GM21381 (cell line): ENCODE results near the gene CRTC3.

Experiments
- ATAC-seq: cut with Tn5 transposase; IDR thresholded peaks from one replicate; pipeline ENCODE4 v1.9.1; 2021; ENCODE audit warnings: mild to moderate bottlenecking, moderate library complexity; ENCODE audit not compliant: unreplicated experiment

CRTC3 gene

DNA sequence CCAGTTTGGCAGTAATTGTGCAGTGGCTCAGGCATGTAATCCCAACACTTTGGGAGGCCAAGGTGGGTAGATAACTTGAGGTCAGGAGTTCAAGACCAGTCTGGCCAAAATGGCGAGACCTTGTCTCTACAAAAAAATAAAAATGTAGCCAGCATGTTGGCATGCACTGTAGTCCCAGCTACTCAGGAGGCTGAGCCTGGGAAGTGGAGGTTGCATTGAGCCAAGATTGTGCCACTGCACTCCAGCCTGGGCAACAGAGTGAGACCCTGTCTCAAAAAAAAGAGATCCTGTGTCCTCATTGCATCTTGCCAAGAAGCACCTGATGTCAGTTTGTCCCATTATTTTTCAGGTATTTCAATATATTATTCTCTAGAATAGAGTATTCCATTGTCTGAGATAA lies 61.8 kb downstream of the CRTC3 start:
- no peak for ATAC-seq

GRCh38 chr15:90592131-90592881 lies 62.6 kb downstream of the CRTC3 start:
- ATAC-seq: no peak

DNA sequence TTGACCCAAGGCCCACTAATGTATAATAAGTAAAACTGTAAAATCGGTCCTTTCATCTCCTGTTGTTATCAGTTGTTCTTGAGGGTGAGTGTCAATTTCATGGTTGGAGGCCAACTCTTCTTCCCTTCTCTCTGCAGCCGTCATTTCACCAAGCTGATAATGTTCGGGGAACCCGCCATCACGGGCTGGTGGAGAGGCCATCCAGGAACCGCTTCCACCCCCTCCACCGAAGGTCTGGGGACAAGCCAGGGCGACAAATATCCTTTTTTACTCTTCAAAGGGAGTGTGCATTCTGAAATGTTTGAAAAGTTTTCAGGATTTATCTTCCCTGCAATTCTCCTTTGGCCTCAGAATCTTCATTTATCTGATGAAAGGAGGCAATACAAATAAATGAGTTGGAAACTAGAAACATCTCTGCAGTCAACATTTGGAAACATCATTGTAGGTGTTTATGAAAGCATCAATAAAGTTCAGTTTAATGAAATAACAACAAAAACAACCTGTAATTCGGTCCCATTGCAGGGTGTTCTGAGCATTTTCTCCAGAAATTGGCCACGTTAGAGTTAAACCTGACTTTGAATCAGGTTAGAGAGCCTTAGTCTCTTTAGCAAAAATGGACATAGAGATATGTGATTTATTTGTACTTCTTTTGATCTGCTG lies 63.9 kb downstream of the CRTC3 start:
- ATAC-seq: no peak

DNA sequence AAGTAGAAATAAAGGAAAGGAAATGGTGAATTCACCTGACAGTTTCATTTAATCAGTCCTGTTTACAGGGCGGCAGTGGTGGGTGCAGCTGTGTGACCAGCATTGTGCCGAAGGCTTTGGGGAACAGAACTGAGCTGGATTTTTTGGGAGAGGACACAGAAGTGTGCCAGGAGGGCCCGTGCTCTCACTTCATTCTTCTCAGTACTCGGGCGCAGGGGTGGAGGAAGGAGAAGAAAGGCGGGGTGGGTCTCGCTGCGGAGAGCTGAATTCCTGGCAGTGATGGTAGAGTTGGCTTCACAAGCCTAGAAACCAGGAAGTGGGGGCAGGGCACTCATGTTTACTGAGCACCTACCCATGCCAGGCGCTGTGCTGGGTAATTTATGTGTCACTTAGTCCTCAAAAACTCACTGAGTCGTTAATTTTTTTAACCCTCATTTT lies 64.6 kb downstream of the CRTC3 start:
- peak; percentile 37 for ATAC-seq

DNA sequence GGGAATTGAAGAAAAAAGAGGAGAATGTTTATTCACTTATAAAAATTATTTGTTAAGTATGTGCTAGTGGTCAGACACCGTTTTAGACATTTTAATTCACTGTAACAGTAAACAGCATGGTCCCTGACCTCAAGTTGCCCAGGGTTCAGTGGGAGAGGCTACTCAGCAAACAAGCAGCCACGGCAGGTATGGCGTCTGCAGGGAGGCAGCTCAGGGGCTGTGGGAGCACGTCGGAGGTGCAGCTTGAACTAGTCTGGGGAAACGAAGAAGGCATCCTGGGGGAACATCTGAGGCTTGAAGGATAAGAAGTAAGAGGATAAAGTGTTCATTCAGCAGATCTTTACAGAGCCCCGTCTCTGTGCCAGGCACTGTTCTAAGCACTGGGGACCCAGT lies 66.0 kb downstream of the CRTC3 start:
- peak; percentile 25 for ATAC-seq

DNA sequence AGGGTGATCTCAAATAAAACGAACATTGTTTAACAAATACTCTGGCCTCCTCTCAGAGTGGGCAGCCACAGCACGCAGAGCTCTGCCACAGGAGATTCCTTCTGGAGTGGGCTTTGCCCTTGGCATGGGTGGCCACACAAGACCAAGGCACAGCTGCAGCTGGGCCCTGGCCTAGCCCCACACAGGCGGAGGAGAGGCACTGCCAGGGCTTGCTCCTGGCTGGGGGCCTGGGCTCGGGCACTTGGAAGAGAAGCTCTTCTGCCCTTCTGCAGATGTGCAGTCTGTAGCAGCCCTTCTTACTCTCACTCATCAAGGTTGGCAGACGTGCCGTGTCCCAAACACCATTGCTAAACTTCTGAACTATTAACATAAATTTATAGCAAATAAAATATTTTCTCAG lies 67.2 kb downstream of the CRTC3 start:
- ATAC-seq: no peak

DNA sequence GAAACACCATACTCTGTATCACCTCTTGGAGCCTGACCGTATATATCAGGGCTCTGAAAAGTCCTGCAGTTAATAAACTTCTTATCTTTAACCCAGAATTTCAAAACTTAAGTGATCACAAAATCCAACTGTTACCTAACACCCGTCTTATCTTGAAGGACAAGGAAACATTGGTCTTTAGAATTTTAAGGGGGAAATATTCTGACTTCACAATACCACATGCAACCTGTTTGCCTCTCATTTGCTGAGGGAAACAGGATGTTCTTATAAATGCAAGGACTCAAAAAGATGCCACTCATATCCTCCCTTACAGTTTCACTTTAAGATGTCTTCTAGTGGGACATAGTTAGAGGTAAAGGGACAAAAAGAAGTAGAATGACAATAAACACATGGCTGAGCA lies 67.9 kb downstream of the CRTC3 start:
- ATAC-seq: peak; percentile 33

DNA sequence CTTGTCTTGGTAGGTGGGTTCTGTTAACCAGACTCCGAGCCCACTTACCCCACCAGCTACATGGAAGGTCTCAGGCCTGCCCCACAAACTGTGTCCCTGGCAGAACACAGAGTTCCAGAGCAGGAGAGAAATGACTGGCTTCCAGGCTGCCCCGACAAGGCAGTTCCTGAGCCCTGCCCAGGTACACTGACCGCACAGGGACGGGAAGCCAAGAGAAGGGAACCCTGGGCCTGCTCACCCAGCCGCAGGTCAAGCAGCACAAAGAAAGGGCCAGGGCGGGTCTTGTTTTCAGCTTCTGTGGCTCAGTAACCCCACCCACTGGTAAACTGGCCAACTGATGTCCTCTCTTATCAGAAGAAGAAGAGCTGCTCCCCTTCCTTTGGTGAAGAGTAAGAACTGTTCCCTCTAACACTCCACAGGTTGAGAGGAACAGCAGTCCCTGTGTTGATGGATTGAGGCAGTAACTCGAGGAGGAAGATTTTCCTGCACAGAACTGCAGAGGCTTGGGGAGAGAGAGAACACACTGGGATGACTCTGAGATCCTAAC lies 68.4 kb downstream of the CRTC3 start:
- ATAC-seq: peak; percentile 35

GRCh38 chr15:90598679-90599078 lies 69.0 kb downstream of the CRTC3 start:
- no peak for ATAC-seq

- ATAC-seq: no peak
Observed at GRCh38 chr15:90599116-90599515, 69.4 kb downstream of the CRTC3 start.

- ATAC-seq: no peak
Observed at GRCh38 chr15:90599644-90600043, 69.9 kb downstream of the CRTC3 start.

- no peak for ATAC-seq
Observed at GRCh38 chr15:90600954-90601353, 71.2 kb downstream of the CRTC3 start.

DNA sequence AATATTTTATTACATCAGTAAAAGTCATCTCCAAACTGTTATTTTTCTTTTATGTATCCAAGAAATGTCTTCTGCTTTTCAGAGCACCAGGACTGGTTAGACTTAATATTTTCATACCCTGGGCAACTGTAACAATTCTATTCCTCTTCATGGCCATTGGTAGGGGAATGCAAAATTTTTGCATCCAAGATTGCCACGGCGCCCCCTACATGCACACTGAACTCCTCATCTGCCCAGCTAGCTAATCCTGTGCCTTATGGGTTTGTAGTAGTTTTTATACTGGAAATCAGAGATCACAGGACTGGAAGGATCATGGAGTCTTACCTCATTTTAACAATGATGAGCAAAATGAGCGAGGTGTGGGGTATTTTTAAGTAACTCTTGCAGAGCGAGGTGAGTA lies 74.2 kb downstream of the CRTC3 start:
- ATAC-seq: no peak

- ATAC-seq: no peak
Observed at GRCh38 chr15:90606641-90607040, 76.9 kb downstream of the CRTC3 start.

DNA sequence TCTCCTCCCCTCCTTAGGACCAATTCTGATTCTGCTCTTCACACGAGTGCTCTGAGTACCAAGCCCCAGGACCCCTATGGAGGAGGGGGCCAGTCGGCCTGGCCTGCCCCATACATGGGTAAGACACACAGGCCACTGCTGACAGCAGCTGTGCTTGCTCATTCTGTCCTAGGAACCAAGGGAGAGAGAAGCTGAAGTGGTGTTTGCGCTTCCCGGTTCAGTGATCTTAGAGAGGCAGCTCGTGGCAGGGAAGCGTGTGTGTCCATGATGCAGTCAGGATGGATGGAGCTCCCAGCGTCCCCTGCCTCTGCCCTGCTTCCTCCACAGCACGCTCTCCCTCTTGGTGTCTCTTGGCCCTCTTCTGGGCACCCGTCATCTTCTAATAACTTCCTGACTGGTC lies 77.6 kb downstream of the CRTC3 start:
- no peak for ATAC-seq

DNA sequence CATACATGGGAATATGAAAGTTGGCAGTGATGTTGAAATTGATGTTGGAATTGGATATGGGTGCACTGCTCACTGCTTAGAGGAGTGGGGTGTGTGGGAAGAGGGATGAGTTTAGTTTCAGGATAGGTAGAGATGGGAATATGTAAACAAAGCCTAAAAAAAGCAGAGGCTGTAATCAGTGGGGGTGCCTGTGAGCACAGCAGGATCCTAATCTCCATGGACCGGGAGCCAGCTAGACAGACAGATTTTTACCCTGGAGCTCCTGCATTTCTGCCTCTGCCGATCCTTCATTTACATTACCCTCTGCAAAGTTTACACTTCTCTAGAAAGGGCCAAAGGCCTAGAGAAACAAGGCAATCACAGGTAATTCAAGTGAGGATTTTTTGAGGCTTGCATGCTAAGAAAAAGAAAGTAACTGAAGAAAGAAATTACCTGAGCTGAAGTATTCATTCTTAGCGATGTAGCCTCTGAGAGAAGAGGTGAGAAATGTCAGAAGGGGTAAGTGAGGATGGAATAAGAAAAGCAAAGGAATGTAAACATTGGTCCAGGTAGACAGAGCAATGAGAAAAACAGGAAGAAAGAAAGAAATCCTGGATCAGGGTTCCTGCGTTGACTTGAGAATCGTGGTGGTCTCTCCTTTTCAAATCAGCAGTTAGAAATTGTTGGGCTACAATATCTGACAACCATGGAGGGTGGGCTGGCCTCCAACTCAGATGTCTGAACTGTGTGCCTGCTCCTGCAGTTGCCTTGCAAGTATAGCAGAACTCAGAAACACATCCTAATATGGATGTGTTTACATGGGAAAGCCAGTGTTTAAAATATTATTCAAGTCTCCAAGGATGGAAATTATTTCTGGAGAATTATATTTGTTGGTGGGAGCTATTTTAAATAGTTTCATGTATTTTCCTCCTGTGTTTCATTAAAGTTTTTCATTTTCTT lies 79.8 kb downstream of the CRTC3 start:
- no peak for ATAC-seq

DNA sequence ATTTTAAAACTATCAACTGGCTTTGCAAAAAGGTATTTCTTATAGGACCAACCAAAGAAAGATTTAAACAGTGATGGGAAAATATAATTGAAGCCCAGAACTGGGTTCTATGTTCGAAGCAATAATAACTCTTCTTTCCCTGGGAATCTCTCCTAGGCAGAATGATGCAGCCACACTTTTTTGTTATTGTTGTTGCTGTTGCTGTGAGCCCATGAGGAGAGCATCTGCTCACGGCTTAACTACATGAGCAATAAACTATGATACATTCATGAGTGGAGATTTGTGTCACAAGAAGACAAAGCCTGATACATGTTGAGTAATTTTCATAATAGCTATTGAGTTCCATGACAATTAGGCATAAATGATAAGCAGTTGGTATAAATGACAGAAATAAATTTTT lies 80.5 kb downstream of the CRTC3 start:
- no peak for ATAC-seq

DNA sequence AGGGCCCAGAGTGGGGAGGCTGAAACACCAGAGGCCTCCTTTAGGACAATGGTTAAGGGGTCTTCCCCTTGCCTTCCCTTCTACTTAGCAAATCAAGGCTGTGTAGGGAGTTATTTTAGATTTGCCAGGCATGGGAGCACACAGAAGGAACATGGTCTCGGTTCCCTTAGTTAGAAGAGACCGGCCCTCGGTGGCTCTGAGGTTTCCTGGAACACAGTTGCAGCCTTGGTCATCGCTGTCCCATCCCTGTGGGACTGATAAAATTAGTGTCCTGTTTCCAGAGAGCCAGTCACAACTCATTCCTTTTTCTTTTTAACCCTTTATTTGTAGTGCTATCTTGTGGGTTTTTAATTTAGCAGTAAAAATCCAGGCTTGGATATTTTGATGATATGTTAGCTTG lies 81.4 kb downstream of the CRTC3 start:
- no peak for ATAC-seq

DNA sequence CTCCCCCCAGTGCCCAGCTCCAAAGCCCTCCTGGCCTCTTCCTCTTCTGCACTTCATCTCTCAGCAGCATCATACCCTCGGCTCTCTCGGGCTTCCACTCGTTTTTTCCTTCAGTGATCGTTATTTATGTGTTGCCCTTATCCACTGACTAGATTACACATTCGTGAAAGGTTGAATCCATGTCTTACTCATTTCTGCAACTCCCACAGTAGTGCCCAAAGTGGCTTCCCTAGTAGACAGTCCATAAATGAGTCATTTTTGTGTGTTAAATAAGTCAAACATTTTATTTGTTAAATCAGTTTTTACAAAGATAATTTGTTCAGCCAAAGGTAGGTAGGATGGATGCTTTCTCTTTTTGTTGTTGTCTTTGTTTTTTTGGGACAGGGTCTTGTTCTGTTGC lies 87.4 kb downstream of the CRTC3 start:
- ATAC-seq: no peak

GRCh38 chr15:90617668-90618097 lies 88.0 kb downstream of the CRTC3 start:
- ATAC-seq: no peak
